ENCODE data around the gene INSL6.

INSL6 gene

GRCh38 chr9:5185220-5185840 is at the start of gene INSL6:
Gene INSL6, minus strand, starts transcription at chr9:5185639. Its CDS starts 37 bp downstream, at chr9:5185602.
- no peak for DNase-seq
- in situ Hi-C loops (cut with HindIII; ENCODE audit: low pct_ligation_motif_present, low sequenced_read_pairs), result no loop called here
- Histone ChIP-seq H3K4me3 (ENCODE audit: low read depth, low read length) (no peak within 1 kb of the TSS), H3K27me3 (replicated peaks) (no peaks in the 10 kb centered on the region), H3K27ac (no peak within 1 kb of the TSS), H3K36me3 (replicated peaks) (no peaks in the 10 kb centered on the region)
- no peak for TF ChIP-seq CTCF (IDR thresholded peaks at IDR 0.05; ENCODE audit: low read depth, low read length, missing control alignments)

GRCh38 chr9:5231212-5231611 is 45.8 kb upstream of the INSL6 start, which contains the start of gene INSL4:
Gene INSL4, plus strand, starts transcription at chr9:5231419. Its CDS starts 105 bp downstream, at chr9:5231524.
- no peak for TF ChIP-seq CTCF (IDR thresholded peaks at IDR 0.05; ENCODE audit: low read depth, low read length, missing control alignments)
- no peak within 1 kb of the TSS for H3K4me3 ChIP-seq (ENCODE audit: low read depth, low read length)
- no peaks in the 10 kb centered on the region for H3K36me3 ChIP-seq (replicated peaks)
- no peaks in the 10 kb centered on the region for H3K27me3 ChIP-seq (replicated peaks)
- H3K27ac ChIP-seq, result no peak within 1 kb of the TSS
- in situ Hi-C loops (cut with HindIII; ENCODE audit: low pct_ligation_motif_present, low sequenced_read_pairs), result no loop called here
- DNase-seq, result peak; percentile 49

- Histone ChIP-seq H3K4me3 (ENCODE audit: low read depth, low read length) (no peak overlapping the region), H3K36me3 (replicated peaks) (no peaks in the 10 kb centered on the region), H3K27ac (no peak overlapping the region), H3K27me3 (replicated peaks) (no peaks in the 10 kb centered on the region)
- no peak for DNase-seq
- no peak for TF ChIP-seq CTCF (IDR thresholded peaks at IDR 0.05; ENCODE audit: low read depth, low read length, missing control alignments)
- in situ Hi-C loops (cut with HindIII; ENCODE audit: low pct_ligation_motif_present, low sequenced_read_pairs), result no loop called here
Observed at GRCh38 chr9:5230554-5230953, 45.1 kb upstream of the INSL6 start.

- H3K27me3 ChIP-seq (replicated peaks), result no peaks in the 10 kb centered on the region
- no peak overlapping the region for H3K27ac ChIP-seq
- no peak overlapping the region for H3K4me3 ChIP-seq (ENCODE audit: low read depth, low read length)
- no peak for DNase-seq
- TF ChIP-seq CTCF (IDR thresholded peaks at IDR 0.05; ENCODE audit: low read depth, low read length, missing control alignments), result no peak
- in situ Hi-C loops (cut with HindIII; ENCODE audit: low pct_ligation_motif_present, low sequenced_read_pairs), result no loop called here
- H3K36me3 ChIP-seq (replicated peaks), result no peaks in the 10 kb centered on the region
Observed at GRCh38 chr9:5205071-5205470, 19.6 kb upstream of the INSL6 start.

- Histone ChIP-seq H3K4me3 (ENCODE audit: low read depth, low read length) (no peak overlapping the region), H3K27me3 (replicated peaks) (no peaks in the 10 kb centered on the region), H3K27ac (no peak overlapping the region), H3K36me3 (replicated peaks) (no peaks in the 10 kb centered on the region)
- in situ Hi-C loops (cut with HindIII; ENCODE audit: low pct_ligation_motif_present, low sequenced_read_pairs), result no loop called here
- TF ChIP-seq CTCF (IDR thresholded peaks at IDR 0.05; ENCODE audit: low read depth, low read length, missing control alignments), result no peak
- no peak for DNase-seq
Observed at GRCh38 chr9:5195463-5195862, 10.0 kb upstream of the INSL6 start.

- in situ Hi-C loops (cut with HindIII; ENCODE audit: low pct_ligation_motif_present, low sequenced_read_pairs), result no loop called here
- TF ChIP-seq CTCF (IDR thresholded peaks at IDR 0.05; ENCODE audit: low read depth, low read length, missing control alignments), result no peak
- DNase-seq, result no peak
Observed at GRCh38 chr9:5193345-5193744, 7.9 kb upstream of the INSL6 start.

More at GRCh38 chr9:5193345-5193744, 7.9 kb upstream of the INSL6 start:
- no peak overlapping the region for H3K27ac ChIP-seq
- H3K4me3 ChIP-seq (ENCODE audit: low read depth, low read length), result no peak overlapping the region
- no peaks in the 10 kb centered on the region for H3K36me3 ChIP-seq (replicated peaks)
- H3K27me3 ChIP-seq (replicated peaks), result no peaks in the 10 kb centered on the region

Measured in brain microvascular endothelial cell (primary cell).